GM21515 (cell line): ENCODE measurements around the gene MYD88.
"Not testable (repeated sequence)": the region's sequence is repeated elsewhere in the genome, so short reads cannot be mapped to it uniquely, and the experiment has no call there.

Experiments
- ATAC-seq: cut with Tn5 transposase; IDR thresholded peaks from one replicate; pipeline ENCODE4 v1.9.1; 2021; ENCODE audit not compliant: unreplicated experiment

The MYD88 gene

DNA sequence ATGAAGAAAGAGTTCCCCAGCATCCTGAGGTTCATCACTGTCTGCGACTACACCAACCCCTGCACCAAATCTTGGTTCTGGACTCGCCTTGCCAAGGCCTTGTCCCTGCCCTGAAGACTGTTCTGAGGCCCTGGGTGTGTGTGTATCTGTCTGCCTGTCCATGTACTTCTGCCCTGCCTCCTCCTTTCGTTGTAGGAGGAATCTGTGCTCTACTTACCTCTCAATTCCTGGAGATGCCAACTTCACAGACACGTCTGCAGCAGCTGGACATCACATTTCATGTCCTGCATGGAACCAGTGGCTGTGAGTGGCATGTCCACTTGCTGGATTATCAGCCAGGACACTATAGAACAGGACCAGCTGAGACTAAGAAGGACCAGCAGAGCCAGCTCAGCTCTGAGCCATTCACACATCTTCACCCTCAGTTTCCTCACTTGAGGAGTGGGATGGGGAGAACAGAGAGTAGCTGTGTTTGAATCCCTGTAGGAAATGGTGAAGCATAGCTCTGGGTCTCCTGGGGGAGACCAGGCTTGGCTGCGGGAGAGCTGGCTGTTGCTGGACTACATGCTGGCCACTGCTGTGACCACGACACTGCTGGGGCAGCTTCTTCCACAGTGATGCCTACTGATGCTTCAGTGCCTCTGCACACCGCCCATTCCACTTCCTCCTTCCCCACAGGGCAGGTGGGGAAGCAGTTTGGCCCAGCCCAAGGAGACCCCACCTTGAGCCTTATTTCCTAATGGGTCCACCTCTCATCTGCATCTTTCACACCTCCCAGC, 2.9 kb downstream of the MYD88 start:
- ATAC-seq = no peak

DNA sequence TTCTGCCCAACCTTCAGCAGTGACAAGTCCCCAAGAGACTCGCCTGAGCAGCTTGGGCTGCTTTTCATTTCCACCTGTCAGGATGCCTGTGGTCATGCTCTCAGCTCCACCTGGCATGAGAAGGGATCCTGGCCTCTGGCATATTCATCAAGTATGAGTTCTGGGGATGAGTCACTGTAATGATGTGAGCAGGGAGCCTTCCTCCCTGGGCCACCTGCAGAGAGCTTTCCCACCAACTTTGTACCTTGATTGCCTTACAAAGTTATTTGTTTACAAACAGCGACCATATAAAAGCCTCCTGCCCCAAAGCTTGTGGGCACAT, 3.5 kb downstream of the MYD88 start:
- no peak for ATAC-seq

DNA sequence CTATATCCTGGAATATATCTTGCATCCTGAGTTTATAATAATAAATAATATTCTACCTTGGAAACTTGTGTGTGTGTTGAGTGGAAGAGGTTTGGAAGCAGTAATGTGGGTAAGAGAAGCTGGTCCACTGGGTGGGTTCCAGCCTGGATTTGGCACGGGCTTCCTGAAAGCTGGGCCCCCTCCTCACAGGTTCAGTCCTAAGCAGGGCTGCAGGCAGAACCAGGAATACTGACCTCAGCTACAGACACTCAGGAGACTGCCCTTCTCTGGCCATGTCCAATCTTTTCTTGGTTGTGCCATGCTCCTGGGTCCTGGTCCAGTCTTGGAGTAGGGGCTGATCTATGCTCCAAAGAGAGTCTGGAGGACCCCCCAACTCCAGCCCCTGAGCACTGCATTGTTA, 4.5 kb downstream of the MYD88 start:
- no peak for ATAC-seq

DNA sequence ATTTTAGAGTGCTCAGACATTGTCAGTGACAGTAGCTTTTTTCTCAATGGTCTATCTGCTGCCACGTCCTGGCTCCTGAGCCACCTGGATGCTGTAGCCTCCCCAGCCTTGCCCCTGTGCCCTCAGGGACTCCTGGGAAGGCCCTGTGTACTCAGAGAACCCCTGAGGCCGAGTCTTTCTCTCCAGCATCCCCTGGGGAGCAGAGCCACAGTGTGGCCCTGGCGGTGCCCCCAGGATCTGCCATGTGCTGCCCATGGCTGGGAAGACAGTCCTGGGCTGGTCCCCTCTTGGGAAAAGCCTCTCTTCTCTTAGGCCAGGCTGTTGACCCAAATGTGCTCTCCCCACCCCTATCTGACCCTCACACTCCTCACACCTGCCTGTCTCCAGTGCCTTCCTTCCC, 5.0 kb downstream of the MYD88 start:
- ATAC-seq = no peak

DNA sequence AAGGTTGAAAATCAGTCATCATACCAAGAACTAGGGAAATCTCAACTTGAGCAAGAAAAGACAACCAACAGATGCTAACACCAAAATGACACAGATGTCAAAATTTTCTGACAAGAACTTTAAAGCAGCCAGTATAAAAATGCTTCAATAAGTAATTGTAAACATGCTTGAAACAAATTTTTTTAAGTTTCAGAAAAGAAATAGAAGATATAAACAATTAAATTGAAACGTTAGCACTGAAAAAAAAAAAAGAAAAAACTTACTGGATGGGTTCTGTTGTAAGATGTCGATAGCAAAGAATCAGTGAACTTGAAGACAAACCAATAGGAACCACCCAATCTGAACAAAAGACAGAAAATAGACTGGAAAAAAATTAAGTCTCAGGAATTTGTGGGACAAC, 8.0 kb downstream of the MYD88 start:
- ATAC-seq = no peak

DNA sequence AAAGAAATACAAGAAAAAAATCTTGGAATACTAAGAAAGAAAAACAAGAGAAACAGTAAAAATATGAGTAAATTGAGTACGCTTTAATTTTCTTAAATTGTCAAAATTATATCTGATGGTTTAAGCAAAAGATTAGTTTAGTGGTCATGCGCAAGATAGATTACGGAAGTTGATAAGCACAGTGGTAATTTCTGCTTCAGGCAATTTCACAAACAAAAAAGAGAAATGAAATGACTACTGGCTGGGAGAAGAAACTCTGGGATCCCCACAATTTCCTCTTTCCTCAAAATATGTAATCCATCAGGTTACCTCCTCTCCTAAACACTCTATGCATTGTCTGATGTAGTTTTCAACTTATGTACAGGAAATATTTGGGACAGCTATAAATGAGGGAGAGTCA, 9.0 kb downstream of the MYD88 start:
- ATAC-seq = no peak

DNA sequence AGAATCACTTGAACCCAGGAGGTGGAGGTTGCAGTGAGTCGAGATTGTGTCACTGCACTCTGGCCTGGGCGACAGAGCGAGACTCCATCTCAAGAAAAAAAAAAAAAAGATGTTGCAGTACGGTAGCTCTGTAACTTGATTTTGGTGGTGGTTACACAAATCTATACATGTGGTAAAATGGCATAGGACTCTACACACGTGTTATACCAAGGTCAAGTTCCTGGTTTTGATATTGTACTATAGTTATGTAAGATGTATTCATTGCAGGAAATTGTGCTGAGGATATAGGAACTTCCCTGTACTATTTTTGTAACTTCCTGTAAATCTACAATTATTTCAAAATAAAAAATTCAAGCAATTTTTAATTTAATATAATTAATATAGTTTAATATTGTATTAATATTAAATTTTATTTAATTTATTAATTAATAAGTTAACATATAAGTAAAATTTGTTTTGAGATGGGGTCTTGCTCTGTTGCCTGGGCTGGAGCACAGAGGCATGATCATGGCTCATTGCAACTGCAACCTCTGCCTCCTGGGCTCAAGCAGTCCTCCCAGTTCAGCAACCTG, 9.9 kb downstream of the MYD88 start:
- no peak for ATAC-seq

DNA sequence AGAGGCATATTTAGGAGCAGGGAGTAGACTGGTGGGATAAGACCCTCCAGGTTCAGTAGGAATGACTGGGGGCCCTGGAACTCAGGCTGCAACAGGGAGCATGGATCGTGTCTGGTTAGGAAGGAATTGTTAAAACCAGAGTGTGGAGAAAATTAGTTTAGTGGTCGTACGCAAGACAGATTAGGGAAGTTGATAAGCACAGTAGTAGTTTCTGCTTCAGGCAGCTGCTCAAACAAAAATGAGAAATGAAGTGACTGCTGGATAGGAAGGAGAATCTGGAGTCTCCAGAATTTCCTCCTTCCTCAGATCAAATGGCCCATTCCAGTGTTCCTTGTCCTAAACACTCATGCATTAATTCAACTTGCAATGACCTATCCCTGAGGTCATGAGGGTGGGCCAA, 11.2 kb downstream of the MYD88 start:
- ATAC-seq = no peak

DNA sequence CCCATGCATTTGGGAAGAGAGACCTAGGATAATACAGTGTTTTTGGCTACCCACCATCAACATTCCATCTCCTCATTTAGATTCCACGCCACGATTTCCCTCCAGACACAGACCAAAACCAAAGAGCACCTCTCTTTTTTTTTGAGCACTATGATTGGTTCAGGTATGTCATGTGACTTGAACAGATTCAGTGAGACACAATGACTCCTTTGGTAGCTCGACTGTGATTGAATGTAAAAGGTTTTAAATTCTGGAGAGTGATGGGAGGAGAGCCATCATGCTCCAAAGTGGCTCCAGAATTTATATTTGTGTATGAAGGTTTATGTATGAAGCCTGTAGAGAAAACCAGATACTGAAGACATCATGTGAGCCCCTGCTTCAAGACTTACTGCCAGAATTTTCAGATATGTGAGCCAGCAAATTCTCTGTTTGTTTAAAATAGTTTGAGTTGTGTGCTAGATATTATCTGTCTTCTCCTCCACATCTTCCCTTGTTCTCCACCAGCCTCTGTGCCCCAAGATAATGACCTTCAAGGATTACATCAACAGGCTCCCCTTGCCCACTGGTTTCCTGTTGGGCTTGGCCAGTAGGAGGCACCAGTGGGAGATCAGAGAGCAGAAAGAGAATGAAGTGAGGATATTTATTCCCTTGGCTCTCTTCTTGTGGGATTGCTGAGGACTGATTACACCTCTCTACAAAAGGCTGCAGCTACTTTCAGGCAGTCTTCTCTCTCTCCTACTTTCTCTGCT, 12.5 kb downstream of the MYD88 start:
- ATAC-seq = no peak

DNA sequence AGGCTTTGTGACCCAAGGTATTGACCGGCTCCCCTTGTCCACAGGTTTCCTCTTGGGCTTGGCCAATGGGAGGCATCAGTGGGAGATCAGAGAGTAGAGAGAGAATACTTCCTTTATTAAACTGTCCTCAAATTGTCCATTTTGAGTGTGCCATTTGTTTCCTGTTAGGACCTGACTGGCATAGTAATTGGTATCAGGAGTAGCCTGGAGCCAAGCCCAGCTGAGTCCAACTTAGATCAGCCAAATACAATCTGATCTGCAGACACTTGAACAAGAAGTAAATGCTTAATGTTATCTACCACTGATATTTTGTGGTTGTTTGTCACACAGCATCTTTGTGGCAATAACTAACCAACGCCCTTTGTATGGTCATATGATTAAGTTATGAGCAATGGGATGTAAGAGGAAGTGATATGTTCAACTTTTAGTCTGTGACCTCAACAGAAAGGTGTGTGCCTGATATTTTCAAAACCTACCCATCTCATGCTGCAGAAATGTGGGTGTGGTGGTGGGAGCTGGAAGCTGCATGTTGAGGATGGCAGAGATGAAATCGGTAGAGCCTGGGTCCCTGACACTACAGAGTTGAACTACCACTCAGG, 13.3 kb downstream of the MYD88 start:
- ATAC-seq = no peak

DNA sequence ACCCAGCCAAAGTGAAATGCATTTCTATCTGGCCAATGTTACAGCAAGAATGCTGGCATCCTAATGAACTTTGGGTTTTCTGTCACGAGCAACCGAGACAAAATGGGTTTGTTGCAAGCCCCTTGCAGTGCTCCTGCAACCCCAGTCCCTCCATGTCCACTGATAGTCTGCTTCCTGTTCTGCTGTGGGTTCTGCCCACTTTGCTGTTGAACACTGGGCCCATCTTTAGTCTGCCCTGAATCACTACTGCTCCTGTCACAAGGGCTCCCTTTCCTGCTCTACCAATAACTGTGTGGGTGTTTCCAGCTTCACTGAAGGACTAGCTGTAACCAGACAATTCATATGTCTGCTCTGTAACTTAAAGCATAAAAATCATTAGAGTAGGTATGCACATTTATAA, 14.1 kb downstream of the MYD88 start:
- ATAC-seq = no peak

DNA sequence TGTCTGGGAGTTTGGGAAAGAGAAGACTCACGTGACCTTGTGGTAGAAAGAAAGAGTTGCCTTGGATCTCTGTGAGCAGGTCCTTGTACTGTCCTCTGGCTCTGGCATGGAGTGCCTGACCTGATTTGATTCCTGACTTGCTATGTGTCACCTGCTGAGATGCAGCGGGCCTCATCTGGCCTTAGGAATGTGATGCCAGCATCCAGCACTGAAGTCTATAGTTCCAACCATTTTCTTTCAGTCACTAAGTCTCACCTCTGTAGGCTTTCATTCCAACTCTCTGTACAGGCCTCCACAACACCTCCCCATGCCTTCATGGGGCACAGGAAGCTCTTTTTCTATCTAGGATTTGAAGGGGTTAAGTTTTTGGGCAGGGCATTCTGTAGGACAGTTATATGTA, 14.8 kb downstream of the MYD88 start:
- no peak for ATAC-seq

DNA sequence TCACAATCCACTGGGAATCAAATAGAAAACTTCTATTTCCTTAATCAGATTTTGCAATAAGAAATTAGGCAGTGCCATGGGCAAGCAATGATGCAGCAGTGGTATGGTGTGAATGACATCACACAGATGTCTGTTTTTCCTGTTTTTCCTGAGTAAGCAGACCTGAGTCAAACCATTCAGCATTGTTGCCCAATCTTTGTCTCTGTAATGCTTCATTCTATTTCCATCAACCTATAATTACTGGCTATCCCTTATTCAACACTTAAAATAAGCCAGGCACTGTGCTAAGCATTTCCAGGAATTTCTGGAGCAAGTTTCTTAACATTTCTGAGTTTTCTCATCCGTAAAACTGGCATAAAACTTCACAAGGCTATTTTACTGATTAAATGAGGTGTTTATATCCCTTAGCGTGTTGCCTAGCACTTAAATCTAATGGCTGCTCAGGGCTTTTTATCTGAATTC, 15.6 kb downstream of the MYD88 start:
- ATAC-seq = no peak

DNA sequence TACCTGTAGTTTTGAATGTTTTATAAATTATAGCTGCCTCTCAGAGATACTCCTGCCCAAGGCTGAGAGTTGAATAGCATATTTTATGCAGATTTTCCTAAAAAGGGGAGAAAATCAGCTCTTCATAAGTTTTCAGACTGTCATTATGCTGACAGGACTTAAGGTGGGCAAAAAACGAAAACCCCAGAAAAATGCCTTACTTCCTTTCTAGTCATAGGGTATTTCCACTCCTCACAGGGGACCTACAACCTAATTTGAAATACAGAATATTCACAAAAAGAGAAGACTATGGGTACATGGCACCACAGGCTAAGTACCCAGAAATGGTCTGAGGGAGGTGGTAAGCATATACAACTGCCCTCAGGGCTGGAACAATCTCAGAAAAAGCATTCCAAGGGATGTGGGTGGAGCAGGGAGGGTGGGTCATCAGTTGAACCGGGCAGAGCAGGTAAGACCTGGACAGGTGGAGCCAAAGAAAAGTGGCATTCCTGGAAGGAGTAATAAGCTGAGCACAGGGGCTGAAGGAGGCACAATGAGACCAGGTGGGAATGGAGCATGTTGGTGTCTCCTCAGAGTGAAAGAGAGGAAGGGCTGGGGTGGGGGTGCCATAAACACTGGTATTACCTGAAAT, 16.3 kb downstream of the MYD88 start:
- no peak for ATAC-seq

DNA sequence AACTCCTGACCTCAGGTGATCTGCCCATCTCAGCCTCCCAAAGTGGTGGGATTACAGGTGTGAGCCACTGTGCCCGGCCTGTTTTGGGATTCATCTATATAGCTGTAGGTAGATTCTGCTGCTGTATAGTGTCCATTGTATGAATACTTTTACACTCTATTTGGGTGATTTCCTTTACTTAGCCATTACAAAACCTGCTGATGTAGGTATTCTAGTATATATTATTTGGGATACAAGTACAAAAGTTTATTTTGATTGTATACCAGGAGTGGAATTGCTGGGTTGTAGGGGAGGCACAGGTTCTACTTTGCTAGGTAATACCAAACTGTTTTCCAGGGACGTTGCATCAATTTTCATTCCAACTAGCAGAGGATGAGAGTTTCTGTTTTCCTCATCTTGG, 17.4 kb downstream of the MYD88 start:
- ATAC-seq = no peak

DNA sequence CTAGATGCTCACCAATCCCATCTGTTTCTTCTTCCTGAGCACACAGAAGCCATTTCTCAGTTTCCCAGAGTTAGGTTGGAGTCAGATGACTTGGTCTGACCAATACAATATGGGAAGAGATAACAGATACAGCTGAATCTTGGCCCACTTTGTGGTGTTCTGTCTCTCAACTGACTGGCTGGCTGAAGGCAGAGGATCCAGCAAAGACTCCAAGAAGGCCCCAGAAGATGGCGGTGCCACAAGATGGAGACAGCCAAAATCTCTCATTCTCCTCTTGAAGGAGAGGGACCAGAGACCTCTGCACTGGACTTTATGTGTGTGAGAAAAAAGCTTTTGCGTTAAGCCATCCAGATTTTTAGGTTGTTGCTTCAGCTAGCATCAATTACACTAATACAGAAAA, 18.7 kb downstream of the MYD88 start:
- no peak for ATAC-seq

DNA sequence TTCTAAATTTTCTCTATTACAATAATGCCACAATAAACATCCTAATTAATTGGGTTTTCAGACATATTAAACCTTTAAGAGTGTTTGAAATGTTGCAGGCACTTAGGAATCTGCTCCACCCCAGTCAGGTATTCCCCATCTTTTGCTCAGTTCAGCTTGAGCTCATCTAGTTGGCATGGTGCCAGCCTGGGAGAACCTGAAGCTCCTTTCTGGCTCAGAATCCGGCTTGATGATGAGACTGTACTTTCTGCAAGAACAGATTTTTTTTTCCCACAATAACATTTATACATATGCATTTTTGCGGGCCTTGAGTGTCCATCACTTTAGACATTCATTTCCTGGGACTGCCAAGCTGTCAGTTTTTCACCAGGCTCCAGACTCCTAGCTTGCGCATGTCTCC, 19.1 kb downstream of the MYD88 start:
- no peak for ATAC-seq

DNA sequence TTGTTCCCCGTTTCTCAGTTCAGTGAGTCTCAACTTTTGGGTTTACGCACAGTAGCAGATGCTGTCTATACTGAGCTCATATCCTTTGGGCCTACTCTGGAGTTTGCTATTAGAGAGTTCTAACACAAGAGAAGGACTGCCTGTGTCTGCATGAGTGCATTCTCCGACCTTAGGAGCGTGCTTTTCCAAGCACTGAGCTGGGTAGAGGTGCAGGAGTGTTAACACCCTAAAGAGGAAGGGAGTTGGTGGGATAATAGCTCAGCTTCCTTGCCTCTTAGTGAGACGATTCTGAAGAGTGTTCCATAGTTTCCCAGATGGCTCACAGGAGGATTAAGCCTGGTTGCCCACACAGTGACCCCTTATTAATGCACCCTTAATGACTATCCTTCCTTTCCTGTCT, 20.0 kb downstream of the MYD88 start:
- ATAC-seq = no peak

DNA sequence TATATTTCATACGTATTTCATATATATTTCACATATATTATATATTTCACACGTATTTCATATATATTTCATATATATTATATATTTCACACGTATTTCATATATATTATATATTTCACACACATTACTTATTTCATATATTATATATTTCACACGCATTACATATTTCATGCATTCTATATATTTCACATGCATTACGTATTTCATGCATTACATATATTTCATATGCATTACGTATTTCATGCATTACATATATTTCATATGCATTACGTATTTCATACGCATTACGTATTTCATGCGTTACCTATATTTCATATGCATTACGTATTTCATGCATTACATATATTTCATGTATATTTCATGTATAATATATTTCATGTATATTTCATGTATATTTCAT, 22.2 kb downstream of the MYD88 start:
- not testable (repeated sequence) for ATAC-seq

DNA sequence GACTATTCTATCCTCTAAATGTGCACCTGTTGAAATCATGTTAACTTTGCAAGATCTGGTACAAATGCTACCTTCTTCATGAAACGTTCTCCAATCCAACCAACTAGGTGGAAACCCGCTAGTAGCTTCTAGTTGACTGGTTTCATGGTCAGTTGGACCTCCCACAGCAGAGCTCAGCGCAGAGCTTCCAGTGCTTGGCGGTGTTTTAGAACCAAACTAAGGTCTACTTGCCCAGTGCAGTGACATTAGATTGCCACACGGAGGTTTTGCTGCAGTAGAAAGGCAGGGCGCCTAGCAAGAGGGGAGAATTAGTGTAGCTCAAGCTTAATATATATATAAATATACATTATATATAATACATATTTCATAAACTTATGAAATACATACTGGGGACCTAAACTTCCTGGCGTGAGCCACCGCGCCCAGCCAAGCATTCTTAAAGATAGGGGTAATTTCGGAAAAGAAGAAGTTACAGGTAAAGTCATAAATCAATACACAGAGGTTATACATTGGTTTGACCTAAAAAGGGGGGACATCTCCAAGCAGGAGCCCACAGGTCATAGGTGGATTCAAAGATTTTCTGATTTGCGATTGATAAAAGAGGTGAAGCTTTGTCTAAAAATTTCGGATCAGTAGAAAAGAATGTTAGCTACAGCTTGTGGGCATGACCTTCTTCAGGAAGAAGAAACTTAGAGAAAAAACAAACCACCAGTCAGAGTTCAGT, 24.8 kb downstream of the MYD88 start:
- no peak for ATAC-seq
